Raji (cell line): ENCODE measurements around the gene ACTG1.
A peak's percentile ranks its signal among the peaks of the same experiment; 100 is the strongest.

Source experiments
- POLR2A ChIP-seq: IDR thresholded peaks from 2 replicates; pipeline ENCODE4 v1.6.1; 2011; ENCODE audit warnings: low read depth, low read length, control low read depth; ENCODE audit not compliant: insufficient read depth

ACTG1 gene

GRCh38 chr17:81517339-81518112, 4.9 kb upstream of the ACTG1 start:
- peak; percentile 76 for TF ChIP-seq POLR2A

DNA sequence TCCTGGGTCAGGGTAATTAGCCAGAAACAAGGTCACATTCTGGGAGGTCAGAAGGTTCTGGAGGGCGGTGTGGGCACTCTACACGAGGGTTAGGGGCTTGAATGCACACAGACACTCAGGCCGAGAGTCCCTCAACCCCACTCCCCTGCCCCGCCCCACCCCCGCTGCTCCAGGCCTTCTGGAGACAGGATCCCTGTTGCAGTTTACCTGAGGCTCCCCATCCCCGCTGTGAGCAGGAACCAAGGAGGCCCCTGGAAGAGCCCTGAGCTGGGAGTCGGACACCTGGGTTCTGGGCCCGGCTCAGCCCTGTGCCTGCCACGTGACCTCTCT, 4.4 kb upstream of the ACTG1 start:
- TF ChIP-seq POLR2A = no peak; the same call in 1 of the 2 replicates

- TF ChIP-seq POLR2A = 0 out of 2 replicates have a peak, but pooled peaks have one; percentile 5
These were observed 3.8 kb upstream of the ACTG1 start for GRCh38 chr17:81516439-81516838.

DNA sequence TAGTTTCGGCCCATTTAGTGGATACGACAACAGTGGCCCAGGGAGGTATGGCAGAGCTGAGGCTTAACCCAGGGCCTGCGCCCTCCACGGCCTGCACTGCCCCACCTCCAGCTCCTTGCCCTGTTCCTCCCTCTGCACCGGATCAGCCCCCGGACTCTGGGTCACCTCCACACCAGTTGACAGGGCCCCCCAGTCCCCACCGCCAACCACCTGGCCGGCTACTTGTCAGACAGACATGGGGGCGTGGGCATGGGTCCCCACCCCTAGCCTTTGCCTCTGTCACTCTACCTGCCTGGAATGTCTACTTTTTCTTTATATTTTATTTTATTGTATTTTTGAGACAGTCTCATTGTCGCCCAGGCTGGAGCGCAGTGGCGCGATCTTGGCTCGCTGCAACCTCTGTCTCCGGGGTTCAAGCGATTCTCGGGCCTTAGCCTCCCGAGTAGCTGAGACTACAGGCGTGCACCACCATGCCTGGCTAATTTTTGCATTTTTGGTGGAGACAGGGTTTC, 3.0 kb upstream of the ACTG1 start:
- peak; percentile 27; the same call in 1 of the 2 replicates for TF ChIP-seq POLR2A

- TF ChIP-seq POLR2A = peak; percentile 71
These were observed 2.3 kb upstream of the ACTG1 start for GRCh38 chr17:81514739-81515529.

GRCh38 chr17:81514489-81514738, 1.8 kb upstream of the ACTG1 start:
- TF ChIP-seq POLR2A = no peak

DNA sequence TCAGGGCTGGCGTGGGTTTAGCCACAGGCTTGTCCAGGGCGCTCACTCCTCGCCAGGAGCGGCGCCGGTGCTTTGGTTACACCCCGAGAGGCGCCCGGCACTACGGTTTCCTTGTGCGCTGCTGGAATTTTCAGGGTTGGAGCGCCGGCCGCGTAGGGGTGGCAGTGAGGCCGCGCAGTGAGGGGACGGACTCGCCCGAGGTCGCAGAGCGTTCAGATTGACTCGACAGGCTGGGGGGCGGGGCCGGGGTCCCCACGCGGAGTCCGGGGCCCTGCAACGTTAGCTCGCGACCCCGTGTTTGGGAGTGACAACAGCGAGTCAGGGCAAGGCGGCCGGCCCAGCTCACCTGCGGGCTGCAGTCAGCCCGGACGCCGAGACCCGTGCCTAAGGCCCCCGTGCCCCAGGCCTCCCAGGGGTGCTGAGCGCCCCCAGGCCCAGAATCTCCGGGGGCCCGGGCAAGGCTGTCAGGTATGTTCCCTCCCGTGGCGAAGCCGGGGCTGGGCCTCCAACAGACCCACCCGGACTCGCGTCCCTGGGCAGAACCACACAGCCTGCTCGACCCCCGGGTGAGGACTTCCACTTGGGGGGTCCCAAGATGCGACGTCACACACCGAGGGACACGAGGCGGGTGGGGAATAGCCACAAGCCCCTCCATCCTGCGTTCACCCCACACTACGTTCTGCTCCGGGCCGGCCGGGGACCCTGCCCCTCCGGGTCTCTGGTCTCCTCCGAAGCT, 1.3 kb upstream of the ACTG1 start:
- no peak; the same call in 1 of the 2 replicates for TF ChIP-seq POLR2A

GRCh38 chr17:81513372-81513752, 763 bp upstream of the ACTG1 start:
- peak; percentile 42; the same call in 1 of the 2 replicates for TF ChIP-seq POLR2A

DNA sequence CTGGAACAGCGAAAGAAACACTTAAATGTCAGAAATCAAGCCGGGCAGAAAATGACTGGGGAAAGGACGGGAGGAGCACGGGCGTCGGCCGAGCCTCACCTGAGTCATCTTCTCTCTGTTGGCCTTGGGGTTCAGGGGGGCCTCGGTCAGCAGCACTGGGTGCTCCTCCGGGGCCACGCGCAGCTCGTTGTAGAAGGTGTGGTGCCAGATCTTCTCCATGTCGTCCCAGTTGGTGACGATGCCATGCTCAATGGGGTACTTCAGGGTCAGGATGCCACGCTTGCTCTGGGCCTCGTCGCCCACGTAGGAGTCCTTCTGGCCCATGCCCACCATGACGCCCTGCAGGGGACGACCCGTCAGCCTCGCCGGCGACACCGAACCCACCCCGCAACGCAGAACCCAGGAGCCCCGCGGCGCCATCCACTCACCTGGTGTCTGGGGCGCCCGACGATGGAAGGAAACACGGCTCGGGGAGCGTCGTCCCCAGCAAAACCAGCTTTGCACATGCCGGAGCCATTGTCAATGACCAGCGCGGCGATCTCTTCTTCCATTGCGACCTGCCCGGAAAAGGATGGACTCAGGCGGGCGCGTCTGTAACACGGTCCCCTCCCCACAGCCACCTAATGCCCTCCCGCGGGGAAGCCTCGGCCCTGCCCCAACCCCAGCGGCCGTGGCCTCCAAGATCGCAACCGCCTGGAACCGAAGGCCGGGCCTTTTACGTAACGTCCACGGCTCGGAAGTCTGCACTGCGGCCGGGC, 616 bp downstream of the ACTG1 start:
- peak; percentile 60 for TF ChIP-seq POLR2A

- no peak for TF ChIP-seq POLR2A
These were observed 1.1 kb downstream of the ACTG1 start for GRCh38 chr17:81511554-81511803.

- TF ChIP-seq POLR2A = no peak; the same call in 1 of the 2 replicates
These were observed 1.6 kb downstream of the ACTG1 start for GRCh38 chr17:81510785-81511553.

GRCh38 chr17:81509972-81510784, 2.4 kb downstream of the ACTG1 start:
- TF ChIP-seq POLR2A = 0 out of 2 replicates have a peak, but pooled peaks have one; percentile 11

GRCh38 chr17:81509207-81509971, 3.2 kb downstream of the ACTG1 start:
- TF ChIP-seq POLR2A = peak; percentile 33; the same call in 1 of the 2 replicates
